ENCODE measurements around the gene RSBN1L. TPM values are rescaled to one million over a fixed set of nuclear protein-coding genes. Genes with fewer than 3 reads are reported as not detected.

RSBN1L gene
- total and polyA plus RNA-seq, 4 donors = 26.1 to 53.5 (median 31.1) TPM

GRCh38 chr7:77657427-77658224 is 38.6 kb upstream of the RSBN1L start:
- peak; percentile 22 to 89 (median 43) for DNase-seq (ENCODE audit: low read depth in 4 of 6, low spot score in 6 of 6)
- Histone ChIP-seq H3K9me3 (ENCODE audit: control insufficient read depth, insufficient read depth, low read length) (no peaks in the 10 kb centered on the region), H3K36me3 (ENCODE audit: control insufficient read depth, insufficient read depth, low read length) (peaks cover 26% of the 10 kb centered on the region), H3K4me1 (ENCODE audit: control insufficient read depth, insufficient read depth, low read length) (no peaks in the 10 kb centered on the region), H3K27ac (ENCODE audit: low read depth, low read length) (no peak overlapping the region), H3K4me3 (ENCODE audit: low read depth, low read length) (no peak overlapping the region), H3K27me3 (ENCODE audit: control insufficient read depth, insufficient read depth, low read length) (no peaks in the 10 kb centered on the region)
- WGBS (ENCODE audit: insufficient coverage) = no CpG with 5 or more reads among the region's 1 CpG

- Histone ChIP-seq H3K36me3 (ENCODE audit: control insufficient read depth, insufficient read depth, low read length) (peaks cover 26% of the 10 kb centered on the region), H3K27me3 (ENCODE audit: control insufficient read depth, insufficient read depth, low read length) (no peaks in the 10 kb centered on the region), H3K9me3 (ENCODE audit: control insufficient read depth, insufficient read depth, low read length) (no peaks in the 10 kb centered on the region), H3K4me1 (ENCODE audit: control insufficient read depth, insufficient read depth, low read length) (no peaks in the 10 kb centered on the region), H3K27ac (ENCODE audit: low read depth, low read length) (no peak overlapping the region), H3K4me3 (ENCODE audit: low read depth, low read length) (no peak overlapping the region)
- no peak for DNase-seq (ENCODE audit: low read depth in 4 of 6, low spot score in 6 of 6)
- WGBS (ENCODE audit: insufficient coverage) = 100% methylated on average over 4 of the region's 5 CpGs
These were observed 37.3 kb upstream of the RSBN1L start for GRCh38 chr7:77658928-77659327.

GRCh38 chr7:77661816-77662215 is 34.4 kb upstream of the RSBN1L start:
- H3K27ac ChIP-seq (ENCODE audit: low read depth, low read length) = no peak overlapping the region
- no peak for DNase-seq (ENCODE audit: low read depth in 4 of 6, low spot score in 6 of 6)
- peaks cover 16% of the 10 kb centered on the region for H3K36me3 ChIP-seq (ENCODE audit: control insufficient read depth, insufficient read depth, low read length)
- H3K27me3 ChIP-seq (ENCODE audit: control insufficient read depth, insufficient read depth, low read length) = no peaks in the 10 kb centered on the region
- no peaks in the 10 kb centered on the region for H3K9me3 ChIP-seq (ENCODE audit: control insufficient read depth, insufficient read depth, low read length)
- no peaks in the 10 kb centered on the region for H3K4me1 ChIP-seq (ENCODE audit: control insufficient read depth, insufficient read depth, low read length)
- no peak overlapping the region for H3K4me3 ChIP-seq (ENCODE audit: low read depth, low read length)
- 100% methylated on average over 4 of the region's 5 CpGs for WGBS (ENCODE audit: insufficient coverage)

GRCh38 chr7:77662869-77663268 is 33.4 kb upstream of the RSBN1L start:
- DNase-seq (ENCODE audit: low read depth in 4 of 6, low spot score in 6 of 6) = no peak
- H3K36me3 ChIP-seq (ENCODE audit: control insufficient read depth, insufficient read depth, low read length) = peaks cover 12% of the 10 kb centered on the region
- no peaks in the 10 kb centered on the region for H3K4me1 ChIP-seq (ENCODE audit: control insufficient read depth, insufficient read depth, low read length)
- no peaks in the 10 kb centered on the region for H3K9me3 ChIP-seq (ENCODE audit: control insufficient read depth, insufficient read depth, low read length)
- no peak overlapping the region for H3K27ac ChIP-seq (ENCODE audit: low read depth, low read length)
- H3K4me3 ChIP-seq (ENCODE audit: low read depth, low read length) = no peak overlapping the region
- 98% methylated on average over 2 of the region's 2 CpGs for WGBS (ENCODE audit: insufficient coverage)
- no peaks in the 10 kb centered on the region for H3K27me3 ChIP-seq (ENCODE audit: control insufficient read depth, insufficient read depth, low read length)

- Histone ChIP-seq H3K9me3 (ENCODE audit: control insufficient read depth, insufficient read depth, low read length) (no peaks in the 10 kb centered on the region), H3K4me1 (ENCODE audit: control insufficient read depth, insufficient read depth, low read length) (no peaks in the 10 kb centered on the region), H3K4me3 (ENCODE audit: low read depth, low read length) (no peak overlapping the region), H3K27me3 (ENCODE audit: control insufficient read depth, insufficient read depth, low read length) (no peaks in the 10 kb centered on the region), H3K27ac (ENCODE audit: low read depth, low read length) (no peak overlapping the region), H3K36me3 (ENCODE audit: control insufficient read depth, insufficient read depth, low read length) (peaks cover 4% of the 10 kb centered on the region)
- DNase-seq (ENCODE audit: low read depth in 4 of 6, low spot score in 6 of 6) = no peak
These were observed 31.5 kb upstream of the RSBN1L start for GRCh38 chr7:77664715-77665114.

GRCh38 chr7:77665161-77665560 is 31.1 kb upstream of the RSBN1L start:
- no peaks in the 10 kb centered on the region for H3K4me1 ChIP-seq (ENCODE audit: control insufficient read depth, insufficient read depth, low read length)
- H3K4me3 ChIP-seq (ENCODE audit: low read depth, low read length) = no peak overlapping the region
- H3K27me3 ChIP-seq (ENCODE audit: control insufficient read depth, insufficient read depth, low read length) = no peaks in the 10 kb centered on the region
- no peaks in the 10 kb centered on the region for H3K9me3 ChIP-seq (ENCODE audit: control insufficient read depth, insufficient read depth, low read length)
- no peaks in the 10 kb centered on the region for H3K36me3 ChIP-seq (ENCODE audit: control insufficient read depth, insufficient read depth, low read length)
- no peak for DNase-seq (ENCODE audit: low read depth in 4 of 6, low spot score in 6 of 6)
- no peak overlapping the region for H3K27ac ChIP-seq (ENCODE audit: low read depth, low read length)

- no peaks in the 10 kb centered on the region for H3K36me3 ChIP-seq (ENCODE audit: control insufficient read depth, insufficient read depth, low read length)
- no peak for DNase-seq (ENCODE audit: low read depth in 4 of 6, low spot score in 6 of 6)
- no peak overlapping the region for H3K4me3 ChIP-seq (ENCODE audit: low read depth, low read length)
- H3K27ac ChIP-seq (ENCODE audit: low read depth, low read length) = no peak overlapping the region
- H3K4me1 ChIP-seq (ENCODE audit: control insufficient read depth, insufficient read depth, low read length) = no peaks in the 10 kb centered on the region
- WGBS (ENCODE audit: insufficient coverage) = no CpG with 5 or more reads among the region's 6 CpGs
- no peaks in the 10 kb centered on the region for H3K9me3 ChIP-seq (ENCODE audit: control insufficient read depth, insufficient read depth, low read length)
- no peaks in the 10 kb centered on the region for H3K27me3 ChIP-seq (ENCODE audit: control insufficient read depth, insufficient read depth, low read length)
These were observed 28.7 kb upstream of the RSBN1L start for GRCh38 chr7:77667459-77668086.

GRCh38 chr7:77674878-77675277 is 21.4 kb upstream of the RSBN1L start:
- H3K4me3 ChIP-seq (ENCODE audit: low read depth, low read length) = no peak overlapping the region
- H3K27ac ChIP-seq (ENCODE audit: low read depth, low read length) = no peak overlapping the region
- no peak for DNase-seq (ENCODE audit: low read depth in 4 of 6, low spot score in 6 of 6)
- H3K9me3 ChIP-seq (ENCODE audit: control insufficient read depth, insufficient read depth, low read length) = no peaks in the 10 kb centered on the region
- no peaks in the 10 kb centered on the region for H3K27me3 ChIP-seq (ENCODE audit: control insufficient read depth, insufficient read depth, low read length)
- no peaks in the 10 kb centered on the region for H3K4me1 ChIP-seq (ENCODE audit: control insufficient read depth, insufficient read depth, low read length)
- WGBS (ENCODE audit: insufficient coverage) = 90% methylated on average over 3 of the region's 5 CpGs
- H3K36me3 ChIP-seq (ENCODE audit: control insufficient read depth, insufficient read depth, low read length) = no peaks in the 10 kb centered on the region

GRCh38 chr7:77679608-77680007 is 16.7 kb upstream of the RSBN1L start:
- Histone ChIP-seq H3K27ac (ENCODE audit: low read depth, low read length) (no peak overlapping the region), H3K4me3 (ENCODE audit: low read depth, low read length) (no peak overlapping the region), H3K9me3 (ENCODE audit: control insufficient read depth, insufficient read depth, low read length) (no peaks in the 10 kb centered on the region), H3K4me1 (ENCODE audit: control insufficient read depth, insufficient read depth, low read length) (no peaks in the 10 kb centered on the region), H3K36me3 (ENCODE audit: control insufficient read depth, insufficient read depth, low read length) (peaks cover 5% of the 10 kb centered on the region), H3K27me3 (ENCODE audit: control insufficient read depth, insufficient read depth, low read length) (no peaks in the 10 kb centered on the region)
- no peak for DNase-seq (ENCODE audit: low read depth in 4 of 6, low spot score in 6 of 6)

- H3K4me3 ChIP-seq (ENCODE audit: low read depth, low read length) = no peak overlapping the region
- H3K4me1 ChIP-seq (ENCODE audit: control insufficient read depth, insufficient read depth, low read length) = no peaks in the 10 kb centered on the region
- H3K27me3 ChIP-seq (ENCODE audit: control insufficient read depth, insufficient read depth, low read length) = no peaks in the 10 kb centered on the region
- peaks cover 5% of the 10 kb centered on the region for H3K36me3 ChIP-seq (ENCODE audit: control insufficient read depth, insufficient read depth, low read length)
- H3K27ac ChIP-seq (ENCODE audit: low read depth, low read length) = no peak overlapping the region
- DNase-seq (ENCODE audit: low read depth in 4 of 6, low spot score in 6 of 6) = no peak
- 100% methylated on average over 1 of the region's 7 CpGs for WGBS (ENCODE audit: insufficient coverage)
- H3K9me3 ChIP-seq (ENCODE audit: control insufficient read depth, insufficient read depth, low read length) = no peaks in the 10 kb centered on the region
These were observed 16.0 kb upstream of the RSBN1L start for GRCh38 chr7:77680266-77680665.

All from spinal cord (tissue), 10 donors.